Activated CD4-positive, alpha-beta T cell treated with anti-CD3 and anti-CD28 coated beads for 48 hours (primary cell): ENCODE results near the gene RASGEF1C.

Experiments used
- DNase-seq: peaks from one replicate; pipeline ENCODE4 v3.0.0-alpha.2; 2020

RASGEF1C gene

GRCh38 chr5:180179442-180180420 is 29.3 kb downstream of the RASGEF1C start:
- no peak for DNase-seq

- DNase-seq, result no peak
Measured at GRCh38 chr5:180178531-180179441, 30.2 kb downstream of the RASGEF1C start.

- no peak for DNase-seq
Measured at GRCh38 chr5:180176191-180176590, 32.8 kb downstream of the RASGEF1C start.

DNA sequence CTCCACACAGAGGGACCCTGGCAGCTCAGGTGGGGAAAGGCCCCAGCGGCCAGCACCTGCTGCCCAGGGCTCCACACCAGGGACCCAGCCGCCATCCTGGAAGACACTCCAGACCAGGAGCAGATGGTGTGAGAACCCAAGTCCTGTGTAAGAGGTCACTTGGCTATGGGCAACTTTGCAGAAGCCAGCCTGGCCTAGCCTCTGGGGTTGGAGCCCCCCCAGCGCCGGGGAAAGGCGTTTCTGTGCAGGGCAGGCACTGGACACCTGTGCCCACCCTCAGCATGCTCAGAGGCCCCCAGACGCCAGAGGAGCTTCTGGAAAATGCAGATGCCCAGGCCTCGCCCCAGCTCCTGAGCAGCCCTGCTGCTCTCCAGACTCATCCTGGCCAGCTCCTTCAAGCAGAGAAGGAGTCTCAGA is 34.0 kb downstream of the RASGEF1C start:
- no peak for DNase-seq

DNA sequence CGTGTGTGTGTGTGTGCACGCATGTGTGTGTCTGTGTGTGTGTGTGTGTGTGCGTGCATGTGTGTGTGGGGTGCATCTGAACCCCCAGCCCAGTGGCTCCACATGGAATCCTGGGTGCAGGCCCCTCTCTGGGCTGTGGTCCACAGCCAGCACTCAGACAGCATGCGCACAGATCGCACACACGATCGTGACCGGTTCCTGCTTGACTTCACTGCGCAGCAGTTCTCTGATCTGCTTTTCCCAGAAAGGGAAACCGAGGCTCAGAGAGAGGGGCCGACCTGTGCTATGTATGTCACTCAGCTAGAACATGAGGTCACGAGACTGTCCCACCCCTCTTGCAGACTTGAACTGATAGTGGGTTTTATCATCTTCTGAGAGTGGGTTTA is 34.4 kb downstream of the RASGEF1C start:
- DNase-seq, result no peak

GRCh38 chr5:180173875-180174586 is 35.0 kb downstream of the RASGEF1C start:
- DNase-seq, result no peak

GRCh38 chr5:180173198-180173544 is 35.8 kb downstream of the RASGEF1C start:
- no peak for DNase-seq

- DNase-seq, result no peak
Measured at GRCh38 chr5:180172447-180173197, 36.4 kb downstream of the RASGEF1C start.

GRCh38 chr5:180171568-180172094 is 37.4 kb downstream of the RASGEF1C start:
- DNase-seq, result no peak

DNA sequence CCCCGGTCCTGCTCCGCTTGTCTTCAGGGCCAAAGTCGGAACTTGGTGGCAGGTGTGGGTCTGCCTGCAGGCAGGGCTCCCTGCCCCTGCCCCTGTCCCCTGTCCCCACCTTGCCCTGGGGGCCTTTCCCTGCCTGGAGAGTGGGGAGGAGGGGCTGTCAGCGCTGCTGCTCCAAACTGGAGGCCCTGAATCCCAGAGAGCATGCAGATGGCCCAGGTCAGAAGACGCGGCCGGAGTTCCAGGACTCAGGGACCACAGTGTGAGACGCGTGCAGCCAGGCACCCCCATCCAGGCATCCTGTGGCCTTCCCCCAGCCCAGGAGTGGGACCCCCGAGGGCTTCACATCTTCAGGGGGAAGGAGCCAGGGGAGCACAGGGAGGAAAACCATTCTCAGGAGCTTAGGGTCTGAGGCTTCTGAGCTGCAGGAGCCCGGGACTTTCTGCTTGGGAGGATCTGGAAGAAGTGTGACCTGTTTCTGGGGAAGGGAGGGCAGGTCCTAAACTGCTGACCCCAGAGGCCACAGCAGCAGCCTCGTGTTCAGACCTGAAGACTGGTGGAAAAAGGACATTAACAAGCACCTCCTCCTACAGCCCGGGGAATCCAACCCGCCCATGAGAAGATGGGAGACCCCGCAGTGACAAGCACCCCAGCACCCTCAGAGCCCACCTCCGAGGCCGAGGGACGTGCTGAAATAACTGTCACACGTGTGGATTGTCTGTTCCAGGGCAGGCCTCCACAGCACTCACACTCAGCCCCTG is 38.0 kb downstream of the RASGEF1C start:
- DNase-seq, result no peak

- no peak for DNase-seq
Measured at GRCh38 chr5:180170106-180170809, 38.8 kb downstream of the RASGEF1C start.

- DNase-seq, result no peak
Measured at GRCh38 chr5:180169248-180170105, 39.5 kb downstream of the RASGEF1C start.

DNA sequence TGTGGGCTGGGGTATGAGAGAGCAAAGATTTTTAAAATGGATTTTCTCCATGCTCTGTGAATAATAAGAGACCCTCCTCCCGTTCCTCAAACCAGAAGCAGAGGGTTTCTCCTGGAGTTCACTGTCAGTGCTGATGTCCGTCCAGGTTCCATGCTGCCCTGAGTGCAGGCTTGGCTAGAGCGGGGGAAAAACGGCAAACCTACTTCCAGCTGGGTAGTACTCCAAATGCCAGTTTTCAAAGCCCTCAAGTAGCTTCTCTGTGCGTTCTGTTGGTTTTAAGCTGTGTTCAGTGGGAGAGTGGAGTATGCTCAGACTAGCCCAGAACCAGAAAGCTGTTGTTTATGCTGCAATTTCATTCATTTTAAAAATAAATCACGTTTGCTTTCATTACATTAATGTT is 40.3 kb downstream of the RASGEF1C start:
- DNase-seq, result no peak

- DNase-seq, result no peak
Measured at GRCh38 chr5:180166176-180166575, 42.8 kb downstream of the RASGEF1C start.

DNA sequence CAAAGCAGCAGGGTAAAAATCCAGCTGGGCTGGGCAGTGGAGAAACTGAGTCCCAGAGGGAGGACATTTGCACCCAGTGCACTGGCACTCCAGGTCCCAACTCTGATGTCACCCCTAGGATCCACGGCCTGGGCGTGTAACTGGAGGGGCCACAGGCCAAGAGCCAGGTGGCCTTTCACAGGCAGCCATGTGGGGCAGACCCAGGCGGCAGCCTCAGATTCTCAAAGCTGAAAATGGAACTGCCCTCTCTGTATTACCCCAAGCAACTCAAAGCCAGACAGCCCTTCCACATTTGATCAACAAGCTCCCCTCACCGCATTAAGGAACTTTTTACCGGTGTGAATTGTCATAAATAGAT is 46.7 kb downstream of the RASGEF1C start:
- DNase-seq, result no peak

- no peak for DNase-seq
Measured at GRCh38 chr5:180161420-180162303, 47.3 kb downstream of the RASGEF1C start.

- no peak for DNase-seq
Measured at GRCh38 chr5:180160789-180161188, 48.2 kb downstream of the RASGEF1C start.

DNA sequence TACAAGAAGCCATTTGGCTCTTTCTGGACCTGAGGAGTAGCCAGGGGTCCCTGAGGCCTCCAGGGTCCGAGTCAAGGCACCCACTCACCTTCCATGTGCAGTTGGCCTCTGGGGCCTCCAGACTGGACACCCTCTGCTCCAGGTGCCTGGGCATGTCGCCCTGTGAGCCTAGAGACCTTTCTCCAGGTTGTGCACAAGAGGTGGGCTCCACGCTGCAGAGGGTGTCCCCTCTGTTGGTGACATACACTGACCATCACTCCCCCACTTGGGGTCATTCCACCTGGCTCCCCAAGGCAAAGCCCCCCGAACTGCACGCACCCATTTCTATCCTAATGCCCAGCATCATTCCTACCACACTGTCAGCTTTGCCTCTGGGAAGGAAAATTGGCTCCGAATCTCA is 48.8 kb downstream of the RASGEF1C start:
- no peak for DNase-seq

DNA sequence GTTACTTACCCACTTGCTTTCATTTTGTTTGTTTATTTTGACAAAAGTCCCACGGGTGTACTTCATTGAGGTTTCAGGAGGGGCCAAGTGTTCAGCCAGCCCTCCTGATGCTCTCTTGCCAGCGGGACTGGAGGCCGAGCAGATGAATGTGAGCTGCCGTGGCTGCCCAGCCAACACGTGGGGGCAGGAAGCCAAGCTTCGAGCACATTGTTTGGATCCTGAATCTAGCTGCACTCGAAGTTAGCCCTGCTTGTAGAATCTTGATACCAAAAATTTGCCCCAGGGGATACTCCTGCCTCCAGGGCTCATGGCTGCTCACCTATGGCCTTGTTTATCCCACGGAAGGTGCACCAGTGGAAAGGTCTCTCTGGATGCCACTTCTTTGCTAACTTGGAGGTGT is 49.3 kb downstream of the RASGEF1C start:
- no peak for DNase-seq
